Measurements from ENCODE around the gene RESP18.

DNA sequence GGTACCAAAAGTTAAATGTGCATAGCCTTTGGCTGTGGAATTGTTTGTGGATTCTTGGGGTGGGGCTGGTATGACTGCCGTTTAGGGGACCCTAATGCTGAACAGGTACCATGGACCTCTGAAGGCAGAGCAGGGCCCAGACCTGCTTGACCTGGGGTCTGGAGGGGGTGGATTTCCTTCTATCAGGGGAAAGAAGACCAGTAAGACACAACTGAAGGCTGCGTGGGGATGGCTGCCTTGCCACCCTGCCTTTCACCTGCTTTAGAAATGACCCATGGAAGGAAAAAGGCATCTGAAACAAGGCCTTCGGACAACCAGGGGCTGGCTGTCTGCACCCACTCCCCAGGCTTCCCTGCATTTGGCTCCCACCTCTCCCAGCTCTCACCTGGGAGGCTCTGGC is 17.7 kb upstream of the RESP18 start:
- TF ChIP-seq, protein P1, sequence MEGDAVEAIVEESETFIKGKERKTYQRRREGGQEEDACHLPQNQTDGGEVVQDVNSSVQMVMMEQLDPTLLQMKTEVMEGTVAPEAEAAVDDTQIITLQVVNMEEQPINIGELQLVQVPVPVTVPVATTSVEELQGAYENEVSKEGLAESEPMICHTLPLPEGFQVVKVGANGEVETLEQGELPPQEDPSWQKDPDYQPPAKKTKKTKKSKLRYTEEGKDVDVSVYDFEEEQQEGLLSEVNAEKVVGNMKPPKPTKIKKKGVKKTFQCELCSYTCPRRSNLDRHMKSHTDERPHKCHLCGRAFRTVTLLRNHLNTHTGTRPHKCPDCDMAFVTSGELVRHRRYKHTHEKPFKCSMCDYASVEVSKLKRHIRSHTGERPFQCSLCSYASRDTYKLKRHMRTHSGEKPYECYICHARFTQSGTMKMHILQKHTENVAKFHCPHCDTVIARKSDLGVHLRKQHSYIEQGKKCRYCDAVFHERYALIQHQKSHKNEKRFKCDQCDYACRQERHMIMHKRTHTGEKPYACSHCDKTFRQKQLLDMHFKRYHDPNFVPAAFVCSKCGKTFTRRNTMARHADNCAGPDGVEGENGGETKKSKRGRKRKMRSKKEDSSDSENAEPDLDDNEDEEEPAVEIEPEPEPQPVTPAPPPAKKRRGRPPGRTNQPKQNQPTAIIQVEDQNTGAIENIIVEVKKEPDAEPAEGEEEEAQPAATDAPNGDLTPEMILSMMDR (IDR thresholded peaks at IDR 0.05) = no peak
- no peak for TF ChIP-seq POLR2AphosphoS5 (IDR thresholded peaks at IDR 0.05)

All from esophagus muscularis mucosa (tissue), 3 donors.